Natural killer cell treated with Interleukin-12 subunit alpha and Interleukin-12 subunit beta and Interleukin-15 and Interleukin-18, amount 100 ng/mL, for 72 hours (primary cell): ENCODE measurements around the gene PHAF1. TPM values are rescaled to one million over a fixed set of nuclear protein-coding genes. Genes with fewer than 3 reads are reported as not detected.
A peak's percentile ranks its signal among the peaks of the same experiment; 100 is the strongest.

Experiments
- ATAC-seq, 2 donors: fragments of 150-1000 bp; cut with Tn5 transposase in 1 of 2; sonication (Bioruptor Pico), chemical (Tn5 transposase) in 1 of 2; 2 replicates each; pipeline ENCODE4 v1.10.0; 2021
- DNase-seq: peaks from one replicate; pipeline ENCODE4 v3.0.0; 2022; ENCODE audit warnings: low spot score
- H3K27ac Mint-ChIP-seq, 2 donors: 1 replicate in 1 of 2; 2 replicates in 1 of 2; pipeline ENCODE4 v1.8.0; 2022; ENCODE audit warnings: mixed read lengths in 2 of 2, mild to moderate bottlenecking in 1 of 2, moderate library complexity in 1 of 2
- H3K27me3 Mint-ChIP-seq, 2 donors: 1 replicate in 1 of 2; 2 replicates in 1 of 2; pipeline ENCODE4 v1.8.0; 2022; ENCODE audit warnings: mixed read lengths in 2 of 2
- H3K36me3 Mint-ChIP-seq: one replicate; pipeline ENCODE4 v1.8.0; 2022; ENCODE audit warnings: mixed read lengths
- H3K4me1 Mint-ChIP-seq, 2 donors: 1 replicate in 1 of 2; 2 replicates in 1 of 2; pipeline ENCODE4 v1.8.0; 2022; ENCODE audit warnings: low read depth in 2 of 2, mixed read lengths in 2 of 2, mild to moderate bottlenecking in 1 of 2
- H3K4me3 Mint-ChIP-seq: one replicate; pipeline ENCODE4 v1.8.0; 2022; ENCODE audit warnings: mixed read lengths
- H3K9me3 Mint-ChIP-seq: 2 replicates; pipeline ENCODE4 v1.8.0; 2022; ENCODE audit warnings: mixed read lengths
- total RNA-seq, 2 donors: library from RNA; stranded (reverse); gene quantifications; one replicate each; pipeline ENCODE4 v1.2.3, GENCODE V29; 2022

Gene PHAF1
- total RNA-seq, 2 donors from 2014 or later = 14.3 to 26.7 TPM

DNA sequence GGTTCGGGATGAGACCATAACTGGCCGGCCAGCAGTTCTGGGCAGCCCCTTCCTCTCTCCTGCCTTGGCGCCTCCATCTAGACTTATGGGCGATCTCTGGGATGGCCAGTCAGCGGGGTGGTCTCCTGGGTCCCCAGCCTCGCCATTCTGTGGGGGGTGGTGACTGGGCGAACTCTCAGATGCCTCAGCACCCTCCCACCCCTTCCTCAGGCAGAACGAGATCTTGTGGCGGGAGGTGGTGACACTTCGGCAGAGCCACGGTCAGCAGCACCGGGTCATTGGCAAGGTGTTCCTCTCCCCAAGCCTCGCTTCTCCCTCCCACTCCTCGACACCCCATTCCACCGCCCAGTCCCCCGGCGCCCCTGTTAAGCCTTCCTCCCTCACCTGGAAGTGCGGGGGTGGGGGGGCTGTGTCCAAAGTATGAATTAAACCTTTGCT lies 56.4 kb downstream of the PHAF1 start:
- DNase-seq (no peak), ATAC-seq (no peak)
- no peak overlapping the region for H3K27ac Mint-ChIP-seq
- no peak overlapping the region for H3K4me3 Mint-ChIP-seq
- peaks cover 21 to 28% of the 10 kb centered on the region in 2 donors for H3K27me3 Mint-ChIP-seq
- no peaks in the 10 kb centered on the region for H3K9me3 Mint-ChIP-seq
- no peaks in the 10 kb centered on the region for H3K36me3 Mint-ChIP-seq
- peaks cover 12 to 28% of the 10 kb centered on the region in 2 donors for H3K4me1 Mint-ChIP-seq

DNA sequence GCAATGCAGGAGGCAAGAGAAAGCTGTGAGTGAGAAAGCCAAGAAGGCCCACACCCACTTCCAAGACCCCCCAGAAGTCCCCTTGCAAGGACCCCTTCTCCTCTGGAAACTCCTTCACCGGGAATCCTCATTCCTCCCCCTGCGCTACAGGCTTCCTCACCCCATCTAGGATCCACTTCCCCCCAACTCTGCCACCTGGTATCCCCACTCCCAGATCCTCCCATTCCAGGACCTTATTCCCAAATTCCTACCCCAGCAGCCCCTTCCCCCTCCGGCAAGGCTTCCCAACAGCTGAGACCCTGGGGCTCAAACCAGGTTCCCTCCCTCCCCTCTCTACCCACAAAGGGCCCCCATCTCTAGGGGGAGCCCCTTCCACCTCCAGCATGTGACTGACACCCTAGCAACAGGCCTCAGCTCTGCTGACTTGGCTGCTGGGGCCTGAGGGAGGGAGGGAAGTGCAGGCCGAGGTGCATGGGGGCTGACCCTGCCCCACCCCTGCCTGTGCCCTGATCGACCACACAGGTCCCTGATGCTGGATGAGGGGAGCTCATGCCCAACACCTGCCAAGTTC lies 56.9 kb downstream of the PHAF1 start:
- H3K9me3 Mint-ChIP-seq = no peaks in the 10 kb centered on the region

DNA sequence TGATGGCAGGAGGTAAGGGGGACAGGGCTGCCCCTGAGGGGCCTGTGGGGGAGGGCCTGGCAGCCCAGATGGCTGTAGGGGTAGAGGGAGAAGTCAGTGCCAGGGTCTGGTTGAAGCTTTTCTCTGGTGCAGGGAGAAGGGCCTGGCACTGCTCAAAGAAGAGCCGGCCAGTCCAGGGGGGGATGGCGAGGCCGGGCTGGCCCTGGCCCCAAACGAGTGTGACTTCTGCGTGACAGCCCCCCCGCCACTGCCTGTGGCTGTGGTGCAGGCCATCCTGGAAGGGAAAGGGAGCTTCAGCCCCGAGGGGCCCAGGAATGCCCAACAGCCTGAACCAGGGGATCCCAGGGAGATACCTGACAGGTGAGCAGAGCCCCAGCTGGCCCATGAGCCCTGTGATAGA lies 57.8 kb downstream of the PHAF1 start:
- peaks cover 27 to 38% of the 10 kb centered on the region in 2 donors for H3K27me3 Mint-ChIP-seq
- H3K4me3 Mint-ChIP-seq = no peak overlapping the region
- peaks cover 20 to 35% of the 10 kb centered on the region in 2 donors for H3K4me1 Mint-ChIP-seq
- ATAC-seq = no peak
- H3K9me3 Mint-ChIP-seq = no peaks in the 10 kb centered on the region
- DNase-seq = no peak
- H3K36me3 Mint-ChIP-seq = no peaks in the 10 kb centered on the region
- H3K27ac Mint-ChIP-seq = no peak overlapping the region

More for the DNA sequence above, 56.9 kb downstream of the PHAF1 start:
- no peak for ATAC-seq
- Mint-ChIP-seq H3K27me3 (peaks cover 26 to 34% of the 10 kb centered on the region in 2 donors), H3K36me3 (no peaks in the 10 kb centered on the region), H3K27ac (no peak overlapping the region), H3K4me1 (peaks cover 16 to 32% of the 10 kb centered on the region in 2 donors), H3K4me3 (no peak overlapping the region)
- no peak for DNase-seq

DNA sequence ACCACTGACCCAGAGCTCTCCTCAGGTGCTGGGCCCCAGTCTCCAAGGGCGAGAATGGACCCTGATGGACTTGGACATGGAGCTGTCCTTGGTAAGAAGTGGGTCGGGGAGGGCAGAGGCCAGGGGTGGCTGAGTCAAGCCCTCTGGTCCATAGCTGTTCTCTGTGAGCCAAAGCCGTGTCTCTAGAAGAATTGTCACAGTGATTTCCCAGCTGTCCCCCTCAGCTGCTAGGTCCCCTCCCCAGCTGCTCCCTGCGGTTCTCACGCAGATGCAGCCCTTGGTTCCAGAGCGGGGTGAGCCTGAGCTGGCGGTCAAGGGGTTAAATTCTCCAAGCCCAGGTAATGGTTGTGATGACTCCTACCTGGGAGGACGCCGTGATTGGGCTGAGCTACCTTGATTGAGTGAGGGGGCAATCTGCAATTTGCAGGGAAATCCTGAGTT lies 59.3 kb downstream of the PHAF1 start:
- no peak overlapping the region for H3K4me3 Mint-ChIP-seq

DNA sequence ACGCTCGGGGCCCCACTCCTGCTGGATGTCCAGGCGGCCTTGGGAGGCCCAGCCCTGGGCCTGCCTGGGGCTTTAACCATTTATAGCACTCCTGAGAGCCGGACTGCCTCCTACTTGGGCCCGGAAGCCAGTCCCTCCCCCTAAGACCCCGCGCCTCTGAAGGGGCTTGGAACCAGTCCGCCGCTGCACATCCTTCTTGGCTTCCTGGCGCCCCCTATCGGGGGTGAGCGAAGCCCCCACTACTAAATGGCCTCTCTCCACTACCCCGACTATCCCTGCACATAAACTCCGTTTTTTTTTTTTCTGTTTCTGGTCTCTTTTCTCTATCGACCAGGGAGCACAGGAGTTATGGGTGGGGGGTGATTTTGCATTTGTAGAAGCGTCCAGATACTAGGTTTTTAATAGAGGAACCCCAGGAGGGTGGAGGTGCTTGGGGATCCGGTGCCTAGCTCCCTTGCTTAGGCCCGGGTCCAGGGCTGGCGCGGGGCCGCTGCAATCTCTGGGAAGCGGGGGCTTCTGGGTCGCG lies 60.0 kb downstream of the PHAF1 start:
- peaks cover 33 to 38% of the 10 kb centered on the region in 2 donors for H3K27me3 Mint-ChIP-seq
- H3K9me3 Mint-ChIP-seq = no peaks in the 10 kb centered on the region
- DNase-seq (no peak), ATAC-seq (no peak)
- peaks cover 32 to 44% of the 10 kb centered on the region in 2 donors for H3K4me1 Mint-ChIP-seq
- H3K27ac Mint-ChIP-seq = peak overlapping the region; percentile 55 to 89
- H3K36me3 Mint-ChIP-seq = no peaks in the 10 kb centered on the region
- peak overlapping the region; percentile 85 for H3K4me3 Mint-ChIP-seq

More for the DNA sequence above, 59.3 kb downstream of the PHAF1 start:
- Mint-ChIP-seq H3K4me1 (peaks cover 32 to 46% of the 10 kb centered on the region in 2 donors), H3K9me3 (no peaks in the 10 kb centered on the region), H3K36me3 (no peaks in the 10 kb centered on the region), H3K27me3 (peaks cover 33 to 38% of the 10 kb centered on the region in 2 donors), H3K27ac (no peak overlapping the region)
- DNase-seq = no peak
- no peak for ATAC-seq

DNA sequence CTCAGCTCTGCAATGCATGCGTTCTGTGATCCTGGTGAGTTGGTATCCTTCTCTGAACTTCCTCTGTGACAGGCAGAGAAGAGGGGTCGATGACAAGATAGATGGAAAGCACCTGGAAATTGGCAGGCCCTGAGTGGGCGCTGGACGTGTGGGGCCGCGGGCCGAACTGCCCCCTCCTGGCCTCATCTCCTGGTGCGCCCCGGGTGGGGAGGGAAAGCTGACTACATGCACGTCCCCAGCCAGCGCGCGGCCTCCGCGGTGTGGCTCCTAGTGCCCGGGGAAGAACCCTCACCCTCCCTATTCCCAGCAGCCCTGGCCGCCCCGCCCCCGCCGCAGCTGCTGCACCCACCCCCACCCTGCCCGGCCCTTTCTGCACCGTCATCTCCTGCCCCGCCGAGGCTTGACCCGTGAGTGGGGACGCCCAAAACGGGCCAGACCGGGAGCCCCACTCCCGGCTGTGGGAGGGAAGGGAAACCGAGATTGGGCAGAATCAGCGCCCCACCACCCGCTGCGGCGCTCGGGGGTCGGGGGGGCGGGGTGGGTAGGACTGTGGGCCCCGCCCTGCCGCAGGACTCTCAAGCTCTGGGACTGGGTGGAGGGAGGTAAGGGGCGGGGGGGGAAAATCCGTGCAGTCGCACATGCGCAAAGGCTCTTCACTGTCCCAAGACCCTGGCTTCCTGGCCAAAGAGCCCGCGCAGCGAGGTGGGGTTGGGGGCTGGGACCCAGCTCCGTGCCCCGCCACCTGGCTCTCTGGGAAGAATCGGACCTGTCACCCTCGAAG lies 60.6 kb downstream of the PHAF1 start, which contains the start of gene NOL3:
Gene NOL3, plus strand, starts transcription at position 371 of the 781 bp plus-strand sequence.
- H3K4me3 Mint-ChIP-seq = peak within 1 kb of the TSS; percentile 85
- H3K9me3 Mint-ChIP-seq = no peaks in the 10 kb centered on the region
- peak; percentile 84 for DNase-seq
- peaks cover 28 to 38% of the 10 kb centered on the region in 2 donors for H3K27me3 Mint-ChIP-seq
- peak within 1 kb of the TSS; percentile 69 to 89 for H3K27ac Mint-ChIP-seq
- ATAC-seq = peak; percentile 54 to 80
- H3K36me3 Mint-ChIP-seq = no peaks in the 10 kb centered on the region
- H3K4me1 Mint-ChIP-seq = peaks cover 32 to 41% of the 10 kb centered on the region in 2 donors

DNA sequence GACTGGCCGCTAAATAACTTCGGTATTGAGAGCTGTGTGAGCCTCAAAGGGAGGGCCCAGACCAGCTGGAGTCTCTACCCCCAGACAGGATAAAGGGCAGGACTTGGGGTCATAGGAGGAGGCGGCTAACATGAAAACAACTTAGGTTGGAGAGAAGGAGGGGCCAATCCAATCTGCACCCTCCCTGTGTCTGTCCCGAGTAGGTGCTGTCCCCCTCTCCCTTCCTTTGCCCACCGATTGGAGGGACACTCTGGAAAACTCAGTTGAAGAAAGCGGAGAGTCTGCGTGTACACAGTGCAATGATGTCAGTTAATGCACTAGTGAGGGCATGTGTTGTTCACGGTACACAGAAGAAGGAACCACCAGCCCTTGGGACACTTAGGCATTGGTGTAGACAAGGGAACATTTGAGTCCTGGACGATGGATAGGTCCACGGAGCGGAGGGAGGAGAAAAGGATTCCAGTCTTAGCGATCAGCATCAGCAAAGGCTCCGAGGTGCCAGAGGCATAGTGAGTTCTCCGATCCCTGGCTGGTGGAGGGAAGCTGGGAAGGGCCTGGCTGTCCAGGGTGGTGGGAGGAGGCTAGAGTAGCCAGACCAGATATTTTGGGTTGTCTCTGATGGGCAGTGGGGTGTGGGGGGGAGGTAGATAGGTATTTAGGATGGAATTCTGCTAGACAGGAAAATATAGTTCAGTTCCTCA lies 61.4 kb downstream of the PHAF1 start:
- H3K4me3 Mint-ChIP-seq = peak overlapping the region; percentile 85
- no peak for ATAC-seq
- H3K9me3 Mint-ChIP-seq = no peaks in the 10 kb centered on the region
- peaks cover 28 to 38% of the 10 kb centered on the region in 2 donors for H3K27me3 Mint-ChIP-seq
- peaks cover 32 to 40% of the 10 kb centered on the region in 2 donors for H3K4me1 Mint-ChIP-seq
- no peak for DNase-seq
- H3K27ac Mint-ChIP-seq = peak overlapping the region; percentile 37 to 69
- no peaks in the 10 kb centered on the region for H3K36me3 Mint-ChIP-seq

DNA sequence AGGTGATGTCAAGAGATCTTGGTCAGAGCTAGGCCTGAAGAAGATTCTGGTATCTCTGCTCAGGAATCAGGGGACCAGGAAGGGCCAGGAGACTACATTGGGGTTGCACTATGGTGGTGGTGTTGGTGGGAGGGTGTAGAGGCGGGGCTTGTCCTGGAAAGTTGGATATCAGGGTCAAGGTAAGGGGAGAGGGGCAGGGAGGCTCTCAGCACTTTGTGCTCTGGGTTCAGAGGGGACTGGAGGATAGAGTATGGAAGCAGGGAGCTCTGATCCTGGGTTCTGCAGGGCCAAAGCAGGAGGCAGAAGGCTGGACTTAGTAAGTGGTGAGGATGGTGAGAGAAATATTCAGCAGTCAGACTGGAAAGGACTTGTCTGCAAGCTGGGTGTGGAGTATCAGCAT lies 63.6 kb downstream of the PHAF1 start:
- H3K4me1 Mint-ChIP-seq = peaks cover 41 to 45% of the 10 kb centered on the region in 2 donors
- H3K36me3 Mint-ChIP-seq = no peaks in the 10 kb centered on the region
- peak overlapping the region; percentile 85 for H3K4me3 Mint-ChIP-seq
- ATAC-seq = no peak
- H3K9me3 Mint-ChIP-seq = no peaks in the 10 kb centered on the region
- H3K27ac Mint-ChIP-seq = peak overlapping the region; percentile 57 to 81
- no peak for DNase-seq
- H3K27me3 Mint-ChIP-seq = peaks cover 31 to 32% of the 10 kb centered on the region in 2 donors

DNA sequence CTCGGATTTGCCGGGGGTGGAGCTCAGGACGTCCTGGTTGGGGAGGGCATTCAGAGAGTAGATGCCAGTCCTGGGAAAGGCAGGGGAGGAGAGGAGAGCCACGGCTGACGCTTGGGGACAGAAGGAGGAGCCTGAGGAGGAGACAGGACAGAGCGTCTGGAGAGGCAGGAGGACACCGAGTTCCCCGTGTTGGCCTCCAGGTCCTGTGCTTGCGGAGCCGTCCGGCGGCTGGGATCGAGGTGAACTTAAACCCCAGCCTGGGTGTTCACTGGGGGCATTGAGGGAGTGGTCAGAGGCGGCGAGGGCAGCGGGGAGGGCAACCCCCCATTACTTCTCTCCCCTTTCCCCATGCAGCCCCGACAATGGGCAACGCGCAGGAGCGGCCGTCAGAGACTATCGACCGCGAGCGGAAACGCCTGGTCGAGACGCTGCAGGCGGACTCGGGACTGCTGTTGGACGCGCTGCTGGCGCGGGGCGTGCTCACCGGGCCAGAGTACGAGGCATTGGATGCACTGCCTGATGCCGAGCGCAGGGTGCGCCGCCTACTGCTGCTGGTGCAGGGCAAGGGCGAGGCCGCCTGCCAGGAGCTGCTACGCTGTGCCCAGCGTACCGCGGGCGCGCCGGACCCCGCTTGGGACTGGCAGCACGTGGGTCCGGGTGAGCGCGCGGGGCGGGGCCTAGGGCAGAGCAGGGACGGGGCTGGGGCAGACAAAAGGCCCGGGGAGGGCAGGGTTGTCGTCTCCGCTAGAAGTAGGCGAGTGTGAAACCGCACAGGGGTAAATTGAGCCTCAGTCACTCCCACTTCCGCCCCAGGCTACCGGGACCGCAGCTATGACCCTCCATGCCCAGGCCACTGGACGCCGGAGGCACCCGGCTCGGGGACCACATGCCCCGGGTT lies 64.3 kb downstream of the PHAF1 start:
- H3K9me3 Mint-ChIP-seq = no peaks in the 10 kb centered on the region
- peak overlapping the region; percentile 57 to 81 for H3K27ac Mint-ChIP-seq
- peaks cover 47 to 51% of the 10 kb centered on the region in 2 donors for H3K4me1 Mint-ChIP-seq
- ATAC-seq (peak; percentile 83 to 84), DNase-seq (peak; percentile 88)
- H3K36me3 Mint-ChIP-seq = no peaks in the 10 kb centered on the region
- H3K27me3 Mint-ChIP-seq = peaks cover 28 to 29% of the 10 kb centered on the region in 2 donors
- H3K4me3 Mint-ChIP-seq = peak overlapping the region; percentile 85

DNA sequence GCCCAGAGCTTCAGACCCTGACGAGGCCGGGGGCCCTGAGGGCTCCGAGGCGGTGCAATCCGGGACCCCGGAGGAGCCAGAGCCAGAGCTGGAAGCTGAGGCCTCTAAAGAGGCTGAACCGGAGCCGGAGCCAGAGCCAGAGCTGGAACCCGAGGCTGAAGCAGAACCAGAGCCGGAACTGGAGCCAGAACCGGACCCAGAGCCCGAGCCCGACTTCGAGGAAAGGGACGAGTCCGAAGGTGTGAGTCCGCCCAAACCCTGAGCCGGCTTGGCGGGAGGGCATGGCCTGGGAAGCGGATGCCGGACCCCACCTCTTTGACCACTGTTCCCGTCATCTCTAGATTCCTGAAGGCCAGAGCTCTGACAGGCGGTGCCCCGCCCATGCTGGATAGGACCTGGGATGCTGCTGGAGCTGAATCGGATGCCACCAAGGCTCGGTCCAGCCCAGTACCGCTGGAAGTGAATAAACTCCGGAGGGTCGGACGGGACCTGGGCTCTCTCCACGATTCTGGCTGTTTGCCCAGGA lies 65.0 kb downstream of the PHAF1 start:
- ATAC-seq (no peak), DNase-seq (no peak)
- Mint-ChIP-seq H3K4me3 (no peak overlapping the region), H3K36me3 (no peaks in the 10 kb centered on the region), H3K27me3 (peaks cover 27 to 29% of the 10 kb centered on the region in 2 donors), H3K9me3 (no peaks in the 10 kb centered on the region), H3K27ac (no peak overlapping the region), H3K4me1 (peaks cover 47 to 49% of the 10 kb centered on the region in 2 donors)

DNA sequence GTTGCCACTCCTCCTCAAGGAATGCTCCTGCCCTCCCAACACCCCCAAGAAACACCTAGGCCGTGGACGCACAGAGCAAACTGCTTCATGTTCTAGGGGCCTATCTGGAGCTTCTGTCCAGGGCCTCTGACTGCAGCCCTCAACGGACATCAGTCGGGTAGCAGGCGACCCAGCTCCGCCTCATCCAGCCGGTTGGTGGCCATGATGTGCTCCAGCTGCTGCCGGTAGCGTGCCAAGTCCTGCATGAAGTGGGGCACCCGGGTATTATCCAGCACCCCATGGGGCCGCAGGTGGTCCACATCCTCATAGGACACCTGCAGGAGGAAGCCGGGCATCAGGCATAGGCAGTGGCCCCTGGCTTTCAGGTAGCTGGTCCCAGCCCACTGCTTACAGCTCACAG lies 66.9 kb downstream of the PHAF1 start:
- Mint-ChIP-seq H3K4me3 (no peak overlapping the region), H3K27ac (no peak overlapping the region), H3K36me3 (no peaks in the 10 kb centered on the region), H3K9me3 (no peaks in the 10 kb centered on the region), H3K4me1 (peaks cover 32 to 34% of the 10 kb centered on the region in 2 donors), H3K27me3 (peaks cover 12 to 18% of the 10 kb centered on the region in 2 donors)
- ATAC-seq (no peak), DNase-seq (no peak)

DNA sequence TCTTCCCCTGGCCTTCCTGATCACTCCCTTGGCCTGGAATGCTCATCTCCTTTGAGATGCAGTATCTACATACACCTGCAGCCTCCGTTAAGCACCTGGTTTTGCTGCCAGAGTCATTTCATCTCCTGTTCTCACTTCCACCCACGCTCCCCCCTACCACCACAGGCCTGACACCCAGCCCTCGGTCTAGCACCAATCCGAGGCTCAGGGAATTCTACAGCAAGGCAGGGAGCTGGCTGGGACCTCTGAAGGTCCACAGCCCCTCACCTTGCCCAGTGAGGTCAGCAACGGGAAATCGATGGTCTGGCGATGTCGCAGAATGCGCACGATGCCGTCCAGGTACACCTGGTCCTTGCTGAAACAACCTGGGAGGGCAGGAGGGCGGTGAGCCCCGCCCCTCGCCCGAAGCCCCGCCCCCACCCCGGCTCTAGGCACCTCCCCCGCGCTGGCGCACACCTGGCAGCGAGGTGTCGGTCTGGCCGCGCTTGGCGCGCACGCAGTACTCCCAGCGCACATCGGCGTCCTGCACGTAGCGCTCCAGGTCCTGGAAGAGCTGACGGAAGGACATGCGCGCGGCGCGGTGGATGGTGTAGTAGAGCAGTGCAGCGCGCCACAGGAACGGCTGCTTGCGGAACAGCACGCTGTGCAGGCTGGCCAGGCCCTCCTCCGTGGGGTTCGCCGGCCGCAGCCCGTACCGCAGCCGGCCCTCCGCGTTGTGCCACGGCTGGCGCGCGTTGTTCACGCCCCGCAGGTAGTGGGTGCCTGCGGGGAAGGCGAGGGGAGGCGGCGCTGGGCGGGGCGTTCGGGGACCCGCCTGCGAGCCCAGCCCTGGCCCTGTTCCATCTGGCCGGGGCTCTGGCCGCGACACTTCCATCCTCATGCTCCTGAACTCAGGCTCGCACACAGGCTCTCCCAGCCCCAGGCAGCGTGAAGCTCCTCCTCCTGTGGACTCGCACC lies 68.3 kb downstream of the PHAF1 start:
- H3K27ac Mint-ChIP-seq = no peak overlapping the region
- no peak for DNase-seq
- no peaks in the 10 kb centered on the region for H3K36me3 Mint-ChIP-seq
- peaks cover 25 to 30% of the 10 kb centered on the region in 2 donors for H3K4me1 Mint-ChIP-seq
- peak; percentile 39 to 43 for ATAC-seq
- H3K9me3 Mint-ChIP-seq = no peaks in the 10 kb centered on the region
- peaks cover 7 to 14% of the 10 kb centered on the region in 2 donors for H3K27me3 Mint-ChIP-seq
- peak overlapping the region; percentile 44 for H3K4me3 Mint-ChIP-seq
